Stimulated activated CD4-positive, alpha-beta T cell treated with anti-CD3 and anti-CD28 coated beads, TNF-alpha, amount 100 ng/mL, for 48 hours (primary cell): ENCODE results near the gene SAP25.
"Not testable (repeated sequence)": the region's sequence is repeated elsewhere in the genome, so short reads cannot be mapped to it uniquely, and the experiment has no call there.

Experiments
- DNase-seq, 3 donors: peaks; one replicate each; pipeline ENCODE4 v3.0.0-alpha.2; 2020; ENCODE audit warnings: low read depth in 3 of 3

The SAP25 gene

DNA sequence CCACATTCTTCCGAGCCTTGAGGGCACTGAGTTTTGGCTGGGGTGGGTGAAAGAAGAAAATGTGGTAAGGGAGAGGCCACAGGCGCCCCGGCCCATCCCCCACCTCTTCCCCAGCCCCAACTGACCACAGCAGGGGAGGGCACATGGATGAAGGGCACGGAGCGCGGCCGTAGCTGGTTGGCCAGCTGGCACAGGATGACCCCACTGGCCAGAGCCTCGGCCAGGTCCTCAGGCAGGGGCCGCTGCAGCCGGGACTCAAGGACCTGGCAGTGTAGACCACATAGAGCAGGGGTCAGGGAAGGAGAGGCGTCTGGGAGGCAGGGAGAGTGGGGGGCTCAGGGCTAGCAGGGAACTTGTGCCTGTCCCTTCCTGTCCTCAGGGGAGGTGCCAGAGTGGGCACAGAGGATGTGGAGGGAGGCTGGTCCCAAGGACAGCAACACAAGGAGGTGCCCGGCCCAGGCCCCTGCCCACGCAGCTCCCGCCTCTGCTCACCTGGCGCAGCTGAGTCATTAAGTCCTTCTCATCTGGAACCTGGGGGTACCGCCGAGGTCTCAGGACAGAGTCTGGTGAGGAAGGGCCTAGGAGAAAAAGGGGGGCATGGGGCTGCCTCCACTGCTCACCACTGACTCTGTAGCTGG is 2.2 kb upstream of the SAP25 start:
- DNase-seq, result no peak

DNA sequence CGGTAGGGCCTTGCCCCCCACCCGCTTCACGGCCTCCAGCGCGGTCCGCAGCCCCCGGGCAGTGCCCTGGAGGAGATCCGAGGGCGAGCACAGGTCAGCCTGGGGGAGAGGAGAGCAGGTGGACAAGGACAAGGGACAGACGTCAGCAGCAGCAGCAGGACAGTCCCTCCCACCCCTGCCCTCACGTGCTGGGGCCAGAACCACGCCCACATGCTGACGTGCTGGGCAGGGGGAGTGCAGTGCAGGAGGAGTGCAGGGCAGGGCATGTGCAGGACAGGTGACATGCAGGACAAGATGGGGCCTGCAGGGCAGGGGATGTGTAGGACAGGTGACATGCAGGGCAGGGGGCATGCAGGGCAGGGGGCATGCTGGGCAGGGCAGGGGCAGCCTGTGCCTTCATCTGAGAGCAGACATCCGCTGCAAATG is 1.5 kb upstream of the SAP25 start:
- no peak for DNase-seq

DNA sequence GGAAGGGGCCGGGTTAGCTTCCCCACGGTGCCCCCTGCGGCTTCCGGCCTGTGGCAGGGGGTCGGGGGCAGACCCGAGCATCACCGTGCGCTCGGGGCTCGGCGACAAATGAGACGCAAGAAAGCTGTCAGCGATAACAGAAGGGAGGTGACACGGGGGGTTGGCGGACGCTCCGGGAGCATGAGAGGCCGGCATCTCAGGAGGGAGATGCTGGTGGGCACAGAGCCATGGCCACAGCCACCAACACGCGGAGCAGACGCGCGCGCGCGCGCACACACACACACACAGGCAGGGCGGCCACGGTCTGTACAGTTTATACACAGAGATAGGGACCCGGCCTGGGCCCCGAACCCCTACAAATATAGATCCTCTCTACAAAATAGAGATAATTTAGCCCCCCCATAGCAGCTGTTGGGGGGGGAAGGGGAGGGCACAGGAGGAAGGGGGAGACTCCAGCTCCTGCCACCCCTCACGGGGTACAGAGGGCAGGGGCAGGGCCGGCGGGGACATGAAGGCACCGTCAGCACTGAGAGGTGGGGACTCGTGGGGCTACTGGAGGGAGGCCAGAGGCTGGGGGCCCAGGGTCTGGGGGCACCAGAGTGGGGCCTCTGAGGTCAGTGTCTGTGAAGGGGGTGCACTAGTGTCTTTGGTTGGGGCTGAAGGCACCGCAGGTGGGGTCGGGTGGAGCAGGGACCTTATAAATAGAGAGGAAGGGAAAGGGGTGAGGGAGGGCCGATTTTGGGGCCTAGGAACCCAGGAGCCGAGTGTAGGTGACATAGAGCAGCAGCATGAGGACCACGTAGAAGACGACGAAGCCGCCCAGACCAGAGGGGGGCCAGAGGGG is 884 bp upstream of the SAP25 start:
- DNase-seq, result no peak

DNA sequence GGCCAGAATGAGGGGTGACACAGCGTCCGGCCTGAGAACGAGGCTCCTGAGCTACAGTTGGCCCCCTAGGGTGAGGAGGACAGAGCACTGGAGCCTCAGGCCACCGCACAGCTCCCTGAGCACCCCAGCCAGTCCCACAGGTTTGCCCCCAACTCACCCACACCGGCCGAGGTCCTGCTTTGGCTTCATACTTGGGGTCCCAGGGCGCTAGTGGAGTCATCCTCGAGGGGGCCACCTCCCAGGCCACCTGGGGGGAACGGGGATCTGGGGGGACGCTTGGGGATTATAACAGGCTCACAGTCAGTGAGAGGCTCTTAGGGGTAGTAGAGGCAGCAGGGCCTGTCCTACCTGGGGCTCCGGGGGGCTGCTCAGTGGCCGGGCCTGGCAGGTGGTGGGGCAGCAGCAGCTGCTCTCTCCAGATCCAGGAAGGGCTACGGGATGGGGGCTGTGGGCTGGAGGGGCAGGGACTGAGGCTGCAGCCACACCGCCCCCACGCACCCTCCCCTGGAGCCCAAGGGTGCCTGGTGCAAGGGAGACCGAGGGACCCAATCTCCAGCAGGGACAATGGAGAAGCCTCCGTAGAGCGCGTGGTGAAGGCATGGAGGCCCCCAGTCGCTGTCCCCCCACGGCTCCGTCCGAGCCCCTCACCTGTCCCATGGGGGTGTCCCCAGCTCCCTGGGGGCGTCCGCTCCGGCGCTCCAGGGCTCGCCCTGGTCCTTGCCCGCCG is 588 bp downstream of the SAP25 start:
- DNase-seq, result no peak

DNA sequence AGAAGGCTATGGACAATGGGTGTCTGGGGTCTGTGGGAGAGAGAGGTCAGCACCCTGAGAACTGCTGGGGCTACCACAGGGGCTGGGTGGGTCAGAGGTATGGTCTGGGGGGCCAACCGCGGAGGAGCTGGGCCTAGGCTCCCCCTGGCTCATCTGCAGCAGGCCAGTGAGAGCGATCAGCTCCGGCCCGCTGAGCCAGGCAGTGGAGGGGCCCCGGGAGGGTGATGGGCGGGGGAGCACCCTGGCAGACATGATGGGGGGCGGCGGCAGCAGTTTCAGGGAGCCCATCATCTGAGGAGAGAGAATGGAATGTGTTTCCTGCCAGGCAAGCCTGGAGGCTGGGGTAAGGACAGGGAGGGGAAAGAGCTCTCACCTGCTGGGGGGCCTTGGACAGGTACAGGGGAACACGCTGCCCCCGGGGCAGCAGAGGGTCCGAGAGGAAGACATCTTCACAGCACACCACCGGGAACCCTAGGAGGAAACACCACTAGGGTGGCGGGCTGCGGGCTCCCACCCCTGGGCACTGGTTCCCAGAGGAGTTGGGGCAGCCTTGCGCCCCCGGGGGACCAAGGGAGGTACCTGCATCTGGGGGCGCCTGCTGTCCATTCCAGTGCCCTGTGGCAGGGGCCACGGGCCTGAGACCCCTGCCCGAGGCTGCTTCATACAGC is 1.3 kb downstream of the SAP25 start:
- DNase-seq, result no peak

DNA sequence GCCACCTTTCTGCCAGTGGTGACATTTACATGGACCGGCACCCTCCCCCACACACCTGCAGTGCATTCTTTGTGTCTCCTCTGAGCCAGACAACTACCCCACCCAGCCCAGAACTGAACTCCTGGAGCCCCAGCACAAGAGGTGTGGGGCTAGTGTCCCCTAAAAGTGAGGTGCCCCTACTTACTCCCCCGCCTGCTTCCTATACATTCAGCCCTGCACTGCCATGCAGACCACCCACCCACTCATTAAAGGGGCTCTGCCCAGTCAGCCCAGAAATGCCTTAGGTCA is 1.9 kb downstream of the SAP25 start:
- no peak for DNase-seq

DNA sequence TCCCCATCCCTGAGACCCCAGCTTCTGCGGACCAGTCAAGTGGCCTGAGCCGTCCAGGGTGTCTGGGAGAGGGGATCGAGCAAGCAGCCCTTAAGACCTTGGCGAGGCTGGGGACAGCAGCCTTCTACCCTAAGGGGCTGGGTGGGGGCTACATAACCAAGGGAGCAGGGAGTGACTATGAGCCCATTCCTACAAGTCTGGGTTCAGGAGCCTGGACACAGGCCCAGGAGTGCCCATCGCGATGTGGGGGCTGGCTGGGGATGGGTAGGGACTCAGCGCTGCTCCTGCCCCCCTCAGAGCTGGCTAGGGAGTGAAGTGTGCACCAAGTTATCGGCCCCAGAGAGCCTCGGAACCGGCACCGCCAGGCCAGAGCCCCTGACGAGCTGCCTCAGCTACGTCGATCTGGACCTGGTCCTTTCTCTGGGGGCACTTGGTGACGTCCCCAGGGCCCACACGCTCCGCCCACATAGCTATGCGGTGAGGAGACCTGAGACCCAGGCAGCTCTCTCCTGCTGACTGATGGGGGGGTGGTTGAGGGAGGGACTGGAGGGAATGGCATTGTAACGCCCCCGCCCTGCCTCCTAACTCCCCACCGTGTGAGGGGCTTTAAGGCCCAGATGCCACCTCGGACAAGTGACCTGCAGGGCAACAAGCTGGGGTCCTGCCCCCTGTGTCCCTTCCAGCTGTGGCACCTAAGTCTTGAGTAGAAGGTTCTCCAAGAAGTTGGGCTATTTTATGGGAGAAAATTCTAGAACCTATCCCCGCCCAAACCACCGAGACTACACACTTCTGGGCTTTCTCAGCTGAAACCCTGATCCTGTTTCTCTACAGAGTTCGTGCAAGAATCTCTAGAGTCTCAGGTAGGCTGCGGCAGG is 2.5 kb downstream of the SAP25 start:
- DNase-seq, result no peak

DNA sequence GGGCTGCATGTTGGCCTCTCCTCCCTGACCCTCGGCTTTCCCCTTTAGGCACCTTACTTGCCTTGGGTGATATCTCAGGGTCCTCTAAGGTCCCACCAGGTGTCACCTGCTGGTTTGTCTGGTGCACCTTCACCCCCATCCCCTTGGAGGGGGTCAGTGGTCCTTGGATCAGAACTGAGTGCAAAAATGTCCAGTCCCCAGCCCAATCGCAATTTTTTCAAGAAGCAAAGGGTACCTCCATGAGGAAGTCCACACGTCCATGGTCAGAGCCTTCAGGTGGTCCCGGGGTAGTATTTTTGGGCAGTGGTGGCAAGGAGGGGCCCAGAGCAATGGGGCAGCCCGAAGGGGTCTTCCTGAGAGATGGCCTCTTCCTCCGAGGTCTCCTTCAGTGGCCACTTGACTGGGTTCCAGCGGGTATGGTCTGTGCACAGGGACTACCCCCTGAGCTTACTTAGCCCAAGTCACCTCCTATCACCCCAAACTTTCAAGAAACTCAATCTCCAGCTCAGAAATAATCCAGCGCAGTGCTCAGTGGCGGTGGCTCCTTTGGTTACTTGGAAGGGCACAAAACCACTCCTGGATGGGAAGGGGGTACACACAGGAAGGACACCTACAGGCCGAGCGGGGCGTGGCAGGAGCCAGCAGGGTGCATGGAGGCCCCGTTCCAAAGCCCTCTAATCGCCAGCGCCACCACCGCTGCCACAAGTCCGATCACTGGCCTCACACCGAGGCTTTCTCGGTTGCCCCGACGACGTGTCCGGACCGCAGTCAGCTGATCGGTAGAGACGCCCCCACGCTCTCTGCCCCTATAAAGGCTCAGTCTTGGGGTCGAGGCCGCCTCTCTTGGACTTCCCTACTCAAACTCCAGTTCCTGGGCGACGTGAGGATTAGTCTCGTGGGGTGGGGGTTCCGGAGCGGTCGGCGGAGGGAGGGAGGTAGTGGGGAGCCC is 4.5 kb downstream of the SAP25 start:
- DNase-seq, result peak in 1 of 3 donors; percentile 47

DNA sequence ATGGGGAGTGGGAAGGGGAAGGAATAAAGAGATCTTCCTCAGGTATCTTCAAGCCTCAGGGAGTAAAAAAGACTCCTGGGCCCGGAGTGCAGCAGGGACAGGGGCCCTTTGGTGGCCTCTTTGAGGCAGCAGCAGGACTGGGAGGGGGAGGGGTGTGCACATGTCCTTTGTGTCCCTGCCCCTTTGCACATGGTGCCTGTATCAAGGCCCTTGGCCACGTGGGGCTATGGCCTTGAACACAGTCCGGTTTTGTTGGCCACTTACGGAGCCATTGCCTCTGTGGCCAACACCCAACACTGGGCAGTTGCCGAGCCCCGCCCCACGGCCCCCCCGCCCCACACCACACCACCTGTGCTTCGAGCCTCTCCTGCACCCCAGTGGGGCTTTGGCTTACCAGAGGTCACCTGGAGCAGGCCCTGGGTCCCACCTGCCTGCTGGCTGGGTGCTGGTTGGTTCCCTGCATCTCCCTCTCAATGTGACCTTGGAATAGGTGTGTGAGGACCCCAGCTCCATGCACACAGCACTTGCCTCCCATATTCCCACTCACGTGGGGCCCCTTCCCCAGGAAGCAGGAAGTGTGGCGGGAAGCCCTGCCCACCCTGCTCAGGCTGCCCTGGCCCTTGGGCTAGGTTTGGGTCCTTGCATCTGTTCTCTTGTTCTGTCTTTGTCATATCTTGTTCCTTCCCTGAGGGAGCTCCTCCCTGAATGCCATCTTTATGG is 5.4 kb downstream of the SAP25 start:
- no peak for DNase-seq

DNA sequence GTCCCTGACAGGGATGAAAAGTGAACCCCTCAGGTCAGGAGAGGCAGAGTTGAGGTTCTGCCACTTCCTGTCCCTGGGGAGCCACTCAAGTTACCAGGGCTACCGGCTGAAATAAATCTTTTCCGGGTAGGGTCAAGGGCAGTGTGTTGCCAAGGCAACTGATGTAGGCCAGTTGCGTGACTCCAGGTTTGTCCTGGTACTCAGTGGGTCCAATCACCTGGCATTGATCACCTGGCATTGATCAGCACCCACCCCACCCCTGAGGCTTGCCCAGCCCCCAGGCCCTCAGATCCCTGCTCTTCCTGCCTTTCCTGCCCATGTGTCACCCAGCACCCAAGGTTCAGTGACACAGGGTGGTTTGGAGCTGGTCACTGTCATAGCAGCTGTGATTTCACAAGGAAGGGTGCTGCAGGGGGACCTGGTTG is 5.9 kb downstream of the SAP25 start:
- no peak for DNase-seq

DNA sequence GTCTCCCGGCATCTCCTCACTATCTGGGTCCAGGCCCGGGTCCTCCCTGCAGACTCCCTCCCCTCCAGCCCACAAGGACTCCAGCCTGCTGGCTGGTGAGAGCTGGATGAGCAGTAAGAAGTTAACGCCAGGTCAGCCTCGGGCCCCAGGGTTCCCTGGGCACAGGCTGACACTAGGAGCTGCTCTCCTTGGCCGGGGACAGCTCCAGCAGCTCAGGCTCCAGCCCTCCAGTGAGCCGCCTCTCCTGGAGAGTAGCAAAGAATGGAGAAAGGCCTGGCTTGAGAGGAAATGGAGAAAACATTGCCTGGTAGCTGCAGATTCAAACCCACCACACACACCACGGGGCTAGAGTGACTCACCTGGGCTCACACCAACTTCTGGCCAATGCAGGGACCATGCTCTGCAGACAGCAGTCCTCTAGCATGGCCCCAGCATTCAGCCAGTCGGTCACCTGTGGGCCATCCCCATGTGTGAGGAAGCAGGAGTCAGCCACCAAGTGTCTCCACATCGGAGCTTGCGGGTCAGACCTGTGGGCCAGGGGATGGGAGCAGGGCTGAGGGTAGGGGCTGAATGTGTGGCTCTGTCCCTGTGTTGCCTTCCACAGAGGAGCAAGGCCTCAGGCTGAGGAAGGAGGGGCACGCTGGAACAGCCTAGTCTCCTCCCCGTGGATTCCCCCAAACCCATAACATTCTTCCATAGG is 6.5 kb downstream of the SAP25 start:
- DNase-seq, result no peak

DNA sequence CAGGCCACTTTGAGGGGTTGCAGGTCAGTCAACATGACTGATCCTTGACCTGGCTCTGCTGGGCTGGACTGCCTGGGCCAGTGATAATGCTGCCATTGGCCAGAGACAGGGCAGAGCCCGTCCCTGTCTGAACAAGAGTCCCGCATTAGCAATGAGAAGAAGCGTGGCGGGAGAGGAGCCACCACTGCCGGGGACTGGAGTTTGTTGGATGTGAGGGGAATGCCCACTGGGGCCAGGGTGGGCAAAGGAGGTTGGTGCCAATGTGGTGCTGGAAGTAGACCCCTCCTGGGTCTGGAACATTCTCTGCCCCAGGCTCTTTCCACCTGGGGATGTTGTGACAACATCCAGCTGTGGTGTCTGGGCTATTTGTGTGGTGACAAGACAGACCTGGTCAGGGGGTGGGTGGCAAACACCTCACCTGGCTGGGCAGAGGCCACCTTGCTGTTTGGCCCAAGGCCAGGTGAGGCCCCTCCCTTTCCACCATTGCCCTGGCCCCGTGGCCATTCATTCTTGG is 7.6 kb downstream of the SAP25 start:
- no peak for DNase-seq

DNA sequence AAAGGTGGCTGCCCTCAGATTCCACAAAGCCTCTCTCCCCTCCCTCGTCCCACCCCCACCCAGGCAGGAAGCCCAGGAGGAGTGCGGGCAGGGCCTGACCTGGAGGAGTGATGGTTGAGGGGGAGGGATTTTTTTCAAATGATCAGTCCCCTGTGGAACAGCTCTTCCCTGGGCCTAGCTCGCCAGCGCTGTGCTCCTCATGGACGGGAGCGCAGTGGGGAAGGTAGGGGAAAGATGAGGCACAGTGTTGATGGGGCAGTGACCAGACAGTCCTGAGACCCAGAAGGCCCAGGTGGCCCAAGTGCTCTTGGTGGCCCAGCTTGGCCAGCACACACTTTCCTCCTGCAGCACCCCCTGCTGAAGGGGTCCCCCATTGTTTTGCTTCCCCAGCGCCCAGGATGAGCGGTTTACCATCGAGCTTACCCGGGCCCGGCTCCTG is 8.5 kb downstream of the SAP25 start:
- no peak for DNase-seq

DNA sequence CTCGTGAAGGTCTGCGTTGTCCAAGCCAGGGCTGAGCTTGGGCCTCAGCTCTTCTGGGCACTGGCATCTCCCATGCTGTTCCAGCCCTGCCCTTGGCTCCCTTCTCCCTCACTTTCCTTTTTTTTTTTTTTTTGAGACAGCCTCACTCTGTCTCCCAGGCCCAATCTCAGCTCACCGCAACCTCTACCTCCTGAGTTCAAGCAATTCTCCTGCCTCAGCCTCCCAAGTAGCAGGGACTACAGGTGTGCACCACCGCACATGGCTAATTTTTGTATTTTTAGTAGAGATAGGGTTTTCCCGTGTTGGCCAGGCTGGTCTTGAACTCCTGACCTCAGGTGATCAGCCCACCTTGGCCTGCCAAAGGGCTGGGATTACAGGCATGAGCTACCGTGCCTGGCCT is 9.3 kb downstream of the SAP25 start:
- not testable (repeated sequence) for DNase-seq

DNA sequence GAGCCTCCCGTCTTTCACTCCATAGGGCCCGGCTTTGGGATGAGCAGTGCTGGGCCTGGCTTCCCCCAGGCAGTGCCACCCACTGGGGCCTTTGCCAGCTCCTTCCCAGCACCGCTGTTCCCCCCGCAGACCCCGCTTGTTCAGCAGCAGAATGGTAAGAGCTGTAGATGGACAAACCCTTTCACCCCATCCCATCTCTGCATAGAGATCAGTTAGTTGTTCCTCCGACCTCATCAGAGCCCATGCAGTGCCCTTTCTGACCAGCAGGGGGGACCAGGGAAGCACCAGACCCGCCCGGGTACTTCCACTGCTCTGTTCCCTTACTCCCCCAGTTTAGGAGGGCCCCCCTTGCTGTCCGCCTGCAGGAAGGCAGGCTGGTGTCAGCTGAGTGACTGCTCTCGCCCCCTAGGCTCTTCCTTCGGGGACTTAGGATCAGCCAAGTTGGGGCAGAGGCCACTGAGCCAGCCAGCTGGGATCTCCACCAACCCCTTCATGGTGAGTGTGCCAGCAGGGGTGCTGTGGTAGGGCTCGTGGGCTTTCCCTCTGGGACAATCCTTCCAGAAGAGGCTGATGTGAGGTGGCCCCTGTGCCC is 9.8 kb downstream of the SAP25 start:
- DNase-seq, result peak; percentile 59 to 82 (median 75)

DNA sequence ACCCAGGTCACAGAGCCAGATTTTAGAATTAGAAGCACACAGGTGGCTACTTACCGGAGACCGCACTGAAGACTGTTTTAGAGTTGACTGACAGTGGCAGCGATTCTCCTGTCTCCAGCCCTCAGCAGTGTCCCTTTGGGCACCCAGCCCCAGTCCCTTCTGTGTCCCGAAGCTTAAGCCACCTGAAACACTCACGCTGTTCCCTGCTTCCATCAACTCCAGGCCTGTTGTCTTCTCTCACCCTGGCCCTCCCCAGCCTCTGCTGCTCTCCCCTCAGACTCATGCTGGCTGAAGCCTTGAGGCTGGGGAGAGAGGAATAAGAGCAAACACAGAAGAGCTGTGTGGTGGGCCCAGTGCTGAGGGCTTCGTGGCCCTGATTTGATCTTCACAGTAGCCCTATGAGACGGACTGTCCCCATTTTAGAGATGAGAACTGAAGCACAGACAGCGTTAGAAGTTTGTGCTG is 10.6 kb downstream of the SAP25 start:
- DNase-seq, result no peak

DNA sequence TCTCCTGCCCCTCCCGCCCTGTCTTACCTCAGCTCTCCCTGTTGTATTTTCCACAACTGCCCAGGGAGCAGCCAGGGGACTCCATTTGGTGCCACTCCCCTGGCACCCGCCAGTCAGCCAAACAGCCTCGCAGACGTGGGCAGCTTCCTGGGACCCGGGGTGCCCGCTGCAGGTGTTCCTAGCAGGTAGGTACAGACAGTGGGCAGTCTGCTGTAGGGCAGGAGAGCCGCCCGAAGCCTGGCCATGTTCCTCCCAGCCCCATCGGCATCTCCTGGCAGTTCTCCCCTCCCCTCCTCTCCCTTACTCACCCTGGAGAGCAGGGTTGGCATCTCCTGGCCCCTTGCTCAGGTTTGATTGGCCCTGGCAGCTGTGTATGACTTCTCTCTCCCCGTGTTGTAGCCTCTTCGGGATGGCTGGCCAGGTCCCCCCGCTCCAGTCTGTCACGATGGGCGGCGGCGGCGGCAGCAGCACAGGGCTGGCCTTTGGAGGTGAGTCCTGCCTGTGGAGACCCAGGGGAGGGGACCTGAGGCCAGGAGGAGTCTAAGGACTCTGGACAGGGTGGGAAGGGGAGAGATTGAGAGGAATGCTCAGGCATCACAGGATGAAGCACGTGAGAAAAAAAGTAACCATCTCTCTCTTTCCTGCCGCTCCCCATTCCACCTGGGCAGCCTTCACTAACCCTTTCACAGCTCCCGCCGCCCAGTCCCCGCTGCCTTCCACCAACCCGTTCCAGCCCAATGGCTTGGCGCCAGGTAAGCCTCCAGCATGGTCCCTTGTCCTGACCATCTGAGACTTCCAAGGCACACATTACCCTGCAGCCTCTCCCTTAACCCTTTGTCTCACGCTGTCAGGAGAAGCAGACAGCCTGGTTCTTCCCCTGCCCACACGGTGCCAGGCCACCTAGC is 11.3 kb downstream of the SAP25 start:
- DNase-seq, result no peak
